GM19099 (cell line): ENCODE measurements around the gene SRR.

ENCODE experiments used
- POLR2A ChIP-seq: IDR thresholded peaks from 3 replicates; pipeline ENCODE4 v1.6.1; 2011; ENCODE audit warnings: low read depth; ENCODE audit not compliant: insufficient read length; ENCODE audit errors: extremely low read depth

The SRR gene, protein sequence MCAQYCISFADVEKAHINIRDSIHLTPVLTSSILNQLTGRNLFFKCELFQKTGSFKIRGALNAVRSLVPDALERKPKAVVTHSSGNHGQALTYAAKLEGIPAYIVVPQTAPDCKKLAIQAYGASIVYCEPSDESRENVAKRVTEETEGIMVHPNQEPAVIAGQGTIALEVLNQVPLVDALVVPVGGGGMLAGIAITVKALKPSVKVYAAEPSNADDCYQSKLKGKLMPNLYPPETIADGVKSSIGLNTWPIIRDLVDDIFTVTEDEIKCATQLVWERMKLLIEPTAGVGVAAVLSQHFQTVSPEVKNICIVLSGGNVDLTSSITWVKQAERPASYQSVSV

DNA sequence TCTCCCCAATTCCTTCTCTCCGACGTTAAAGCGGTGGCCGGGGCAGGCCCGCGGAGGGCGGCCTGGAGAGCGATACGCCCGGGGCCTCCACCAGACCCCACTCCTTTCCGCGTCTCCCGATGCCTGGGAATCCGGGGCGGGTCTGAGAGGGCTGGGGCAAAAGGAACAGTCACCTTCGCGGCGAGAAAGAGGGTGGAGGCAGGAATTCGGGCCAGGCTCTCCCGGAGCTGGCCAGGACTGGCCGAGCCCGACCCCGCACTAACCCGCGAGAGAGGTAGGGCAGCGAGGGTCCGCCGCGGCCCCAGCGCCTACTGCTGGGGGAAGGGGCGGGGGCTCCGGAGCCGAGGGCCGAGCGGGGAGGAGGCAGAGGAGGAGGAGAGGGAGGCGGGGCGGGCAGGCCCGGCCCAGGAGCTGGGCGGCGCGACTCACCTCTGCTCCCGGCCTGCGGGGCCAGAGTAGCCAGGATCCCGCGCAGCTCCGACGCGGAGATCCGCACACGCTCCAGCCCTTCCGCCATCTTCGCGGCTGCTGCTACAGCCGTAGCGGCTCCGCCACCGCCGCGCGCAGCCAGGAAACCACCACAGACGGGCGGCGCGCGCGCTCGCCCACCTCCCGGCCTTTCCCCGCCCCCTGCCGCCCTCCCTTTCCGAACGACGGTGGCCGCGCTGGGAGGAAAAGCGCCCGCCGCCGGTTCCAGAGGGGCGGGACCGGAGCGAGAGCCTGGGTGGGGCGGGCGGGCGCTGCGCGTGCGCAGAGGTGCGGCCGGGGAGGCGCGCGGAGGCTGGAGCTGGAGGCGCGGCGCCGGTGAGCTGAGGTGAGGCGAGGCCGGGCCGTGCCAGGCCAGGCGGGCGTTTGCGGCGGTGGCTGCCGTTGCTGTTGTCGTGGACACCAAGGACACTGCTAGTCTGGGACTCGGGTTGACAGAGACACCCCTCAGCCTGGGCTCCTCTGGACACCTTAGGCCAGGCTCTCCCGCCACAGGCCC is at the start of gene SRR, which contains the start of gene SMG6:
TSS of gene SRR (plus strand) at position 747 of the 985 bp plus-strand sequence. CDS start 11,611 bp downstream, outside the sequence.
TSS of gene SMG6 (minus strand) at position 582 of the 985 bp plus-strand sequence. CDS start at position 517, 65 bp downstream.
- peak; percentile 93 for TF ChIP-seq POLR2A

DNA sequence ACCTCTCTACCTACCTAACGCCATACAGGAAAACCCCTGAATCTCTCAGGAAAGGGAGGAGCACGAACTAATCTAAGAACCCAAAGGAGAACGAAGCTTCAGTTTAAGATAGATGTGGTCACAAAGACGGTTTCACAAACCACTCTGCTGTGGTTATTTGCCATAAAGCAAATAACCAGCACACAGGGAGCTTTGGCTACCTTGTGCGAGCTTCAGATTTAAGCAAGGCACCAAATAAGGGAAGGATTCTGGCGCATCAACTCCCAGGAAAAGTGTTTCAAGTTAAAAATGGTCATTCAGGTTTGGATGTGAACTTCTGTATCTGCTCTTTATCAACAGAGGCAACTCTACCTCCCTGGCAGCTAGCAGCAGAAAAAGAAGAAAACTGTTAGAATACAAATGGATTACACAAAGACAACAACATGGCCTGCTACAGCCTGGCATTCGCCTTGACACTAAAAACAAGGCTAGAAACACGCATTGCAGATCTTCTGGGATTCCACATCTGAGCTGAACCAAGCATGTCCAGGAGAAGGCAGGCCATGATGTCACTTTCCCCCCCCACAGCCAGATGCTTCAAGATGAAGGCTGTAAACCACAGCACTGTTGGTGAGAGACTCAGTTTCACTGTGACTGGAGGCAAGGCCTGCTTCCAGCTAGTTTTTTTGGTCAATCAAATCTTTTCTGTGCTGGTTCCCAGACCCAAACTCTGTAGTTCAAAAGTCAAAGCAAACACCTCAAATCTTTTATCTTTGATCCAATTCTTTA is 43.8 kb upstream of the SRR start:
- TF ChIP-seq POLR2A: peak; percentile 44

DNA sequence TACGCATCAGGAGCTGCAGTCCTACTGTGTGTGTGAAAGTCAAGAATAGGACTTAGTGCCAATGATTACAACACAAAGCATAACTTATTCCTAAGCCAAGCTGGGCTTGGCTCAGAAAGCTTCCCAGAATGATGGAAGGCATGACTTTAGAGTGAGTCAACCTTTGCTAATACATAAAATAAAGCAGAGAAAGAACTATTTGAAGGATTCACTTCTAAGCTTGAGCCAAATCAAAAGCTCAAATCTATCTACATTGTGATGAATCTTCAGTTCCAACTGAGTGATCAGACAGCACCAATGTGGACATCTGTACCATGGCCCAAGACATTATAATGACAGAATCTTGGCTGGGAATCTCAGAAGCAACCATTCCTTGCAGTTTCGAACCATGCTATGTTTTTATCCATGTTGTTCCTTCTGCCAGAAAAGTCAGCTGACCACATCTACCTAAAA is 41.6 kb upstream of the SRR start:
- no peak for TF ChIP-seq POLR2A

DNA sequence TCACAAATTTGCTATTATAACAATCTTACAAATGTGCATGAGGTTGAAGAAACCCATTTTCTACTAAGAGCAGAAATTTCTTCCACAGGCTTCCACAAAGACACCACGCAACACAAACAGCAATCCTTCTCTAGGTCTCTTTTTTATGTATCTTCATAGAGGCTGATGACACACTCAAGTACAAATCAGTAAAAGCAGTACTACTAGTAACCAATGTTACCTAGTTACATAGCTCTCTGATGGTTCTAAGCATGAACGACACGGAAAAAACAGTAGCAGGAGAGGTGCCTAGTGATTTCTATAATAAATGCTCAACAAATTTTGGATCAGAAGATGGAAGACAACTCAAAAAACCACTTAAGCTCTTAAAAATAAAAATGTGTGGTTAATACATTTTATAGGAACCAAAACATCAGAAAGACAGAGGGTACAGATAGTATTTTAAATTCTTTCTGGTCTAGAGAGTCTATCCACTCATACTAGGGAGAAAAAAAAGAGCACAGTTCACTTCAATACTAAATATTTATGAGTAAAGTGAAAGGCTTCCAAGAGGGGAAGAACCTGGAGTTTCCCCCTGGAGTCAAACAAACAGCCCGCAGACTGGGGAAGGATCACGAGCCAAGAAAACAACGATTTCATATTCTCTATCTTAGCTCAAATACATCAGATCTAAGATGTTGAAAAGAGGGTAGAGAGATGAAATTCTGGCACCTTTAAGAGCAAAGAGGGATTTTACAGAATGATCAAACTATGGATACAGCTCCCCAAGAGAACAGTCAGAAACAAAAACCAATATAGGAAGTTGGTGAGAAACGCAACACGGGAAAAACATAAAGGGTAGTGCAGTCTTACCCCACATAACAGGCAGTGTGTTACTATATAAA is 40.3 kb upstream of the SRR start:
- TF ChIP-seq POLR2A: no peak

DNA sequence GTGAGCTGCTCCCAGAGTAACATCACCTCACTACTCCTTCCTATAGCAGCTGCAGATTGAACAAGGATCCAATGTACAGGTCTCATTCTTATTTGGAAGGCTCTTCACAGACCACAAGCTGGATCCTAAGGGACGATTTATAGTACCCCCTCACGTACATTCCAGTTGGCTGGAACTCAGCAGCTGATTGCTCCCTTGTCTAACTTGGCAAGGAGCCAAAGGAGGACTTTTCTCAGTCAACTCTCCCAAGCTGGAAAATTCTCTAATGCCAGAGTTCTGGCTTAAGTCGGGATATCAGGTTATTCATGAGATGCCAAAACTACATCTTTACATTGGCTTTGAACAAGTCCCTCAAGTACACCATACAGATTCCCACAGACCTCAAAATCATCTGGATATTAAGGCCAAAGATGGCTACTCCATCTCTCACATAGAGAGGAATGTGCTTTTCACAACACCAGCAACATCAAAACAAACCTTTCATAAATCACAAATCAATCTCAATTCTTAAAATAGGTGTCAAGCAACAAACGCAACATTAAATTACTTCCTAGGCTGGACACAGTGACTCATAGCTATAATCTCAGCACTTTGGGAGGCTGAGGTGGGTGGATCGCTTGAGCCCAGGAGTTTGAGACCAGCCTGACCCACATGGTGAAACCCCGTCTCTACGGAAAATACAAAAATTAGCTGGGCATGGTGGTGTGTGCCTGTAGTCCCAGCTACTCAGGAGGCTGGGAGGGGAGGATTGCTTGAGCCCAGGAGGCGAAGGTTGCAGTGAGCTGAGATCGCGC is 39.5 kb upstream of the SRR start:
- TF ChIP-seq POLR2A: no peak

DNA sequence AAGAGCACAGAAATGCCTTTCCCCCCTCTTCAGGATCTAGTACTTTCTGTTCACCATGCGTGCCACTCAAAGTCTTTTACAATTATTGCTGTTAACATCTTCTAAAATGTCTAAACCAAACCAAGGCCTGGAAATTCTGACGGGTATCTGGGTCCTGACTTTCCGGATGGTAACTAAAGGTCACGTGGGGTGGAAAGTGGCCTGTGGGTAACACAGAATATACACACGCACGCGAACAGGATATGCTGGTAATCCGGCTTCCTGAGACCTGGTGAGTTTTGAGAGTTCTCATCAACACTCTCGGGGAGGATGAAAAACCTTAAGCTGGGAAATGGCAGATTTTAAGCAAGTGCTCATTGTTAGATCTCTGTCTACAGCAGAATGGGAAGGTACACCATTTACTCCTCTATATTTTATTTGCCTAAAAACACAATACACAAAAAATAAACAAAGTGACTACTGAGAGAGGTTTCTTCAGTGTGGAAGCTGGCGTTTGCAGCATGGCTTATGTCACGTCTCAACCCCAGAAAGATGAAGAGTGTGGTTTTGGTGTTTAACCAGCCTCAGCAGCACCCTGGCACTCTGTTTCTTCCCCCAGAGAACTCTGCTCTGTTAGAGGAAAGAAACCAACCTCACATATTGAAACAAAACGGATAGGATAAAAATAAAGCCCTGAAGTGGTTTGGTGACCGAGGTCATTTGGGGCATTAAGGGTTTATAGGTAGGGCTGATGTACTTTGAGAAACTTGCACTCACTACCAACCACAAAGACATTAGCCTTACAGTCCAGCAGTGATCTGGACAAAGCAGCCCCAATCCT is 37.5 kb upstream of the SRR start:
- TF ChIP-seq POLR2A: peak; percentile 44

DNA sequence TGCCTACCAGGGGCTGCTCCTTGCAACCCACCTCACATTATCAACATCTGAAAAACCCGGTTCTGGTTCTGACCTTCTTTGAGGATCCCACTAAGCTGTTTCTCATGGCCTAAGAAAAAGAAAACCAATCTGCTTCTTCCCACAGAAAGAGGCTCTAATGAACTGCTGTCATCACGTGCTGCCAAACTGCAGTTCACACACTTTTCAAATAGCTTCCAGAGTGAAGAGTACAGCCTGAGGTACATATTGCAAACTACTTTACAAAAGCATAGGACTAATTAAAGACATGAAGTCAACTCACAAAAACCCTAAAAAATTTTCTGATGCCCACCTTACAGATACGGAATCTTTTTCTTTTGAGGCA is 36.9 kb upstream of the SRR start:
- no peak for TF ChIP-seq POLR2A

DNA sequence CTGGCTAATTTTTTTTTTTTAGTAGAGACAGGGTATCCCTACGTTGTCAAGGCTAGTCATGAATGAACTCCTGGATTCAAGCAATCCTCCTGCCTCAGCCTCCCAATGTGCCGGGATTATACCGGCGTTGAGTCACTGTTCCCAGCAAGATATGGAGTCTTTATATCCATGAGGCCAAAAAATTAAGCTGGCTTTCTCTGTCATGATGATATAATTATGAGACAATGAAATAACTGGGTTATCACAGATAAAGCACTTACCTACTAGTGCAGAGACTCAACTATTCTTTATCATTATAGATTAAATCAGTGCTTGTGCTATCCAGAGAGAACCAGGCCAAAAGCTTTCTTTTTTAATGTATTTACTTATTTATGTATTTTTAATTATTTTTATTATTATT is 36.4 kb upstream of the SRR start:
- no peak for TF ChIP-seq POLR2A

DNA sequence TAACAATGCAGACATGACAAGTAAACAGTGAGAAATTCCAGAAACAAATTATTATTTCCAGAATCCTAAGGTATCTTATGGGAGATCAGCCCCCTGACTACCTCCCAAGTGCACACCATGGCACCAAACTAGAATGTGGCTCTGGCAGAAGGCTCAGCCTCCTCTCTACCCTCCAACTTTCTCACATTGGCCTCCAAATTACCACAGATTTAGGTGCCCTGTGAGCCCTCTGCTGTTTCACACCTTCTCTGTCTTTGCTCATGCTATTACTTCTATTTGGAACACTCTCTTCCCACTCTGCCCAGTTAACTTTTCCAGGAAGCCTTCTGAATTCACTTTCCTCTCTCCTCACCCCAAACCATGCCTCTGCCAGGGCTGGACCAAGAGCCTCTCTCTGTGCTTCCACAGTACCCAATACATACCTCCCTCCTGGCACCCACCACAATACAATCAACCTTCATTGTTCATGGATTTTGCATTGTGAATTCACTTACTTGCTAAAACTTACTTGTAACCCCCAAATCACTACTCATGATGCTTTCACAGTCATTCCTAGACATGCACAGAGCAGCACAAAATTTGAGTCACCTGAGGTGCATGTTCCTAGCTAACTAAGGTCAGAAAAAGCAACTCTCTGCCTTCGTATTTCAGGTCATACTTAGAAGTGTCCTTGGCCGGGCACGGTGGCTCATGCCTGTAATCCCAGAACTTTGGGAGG is 31.6 kb upstream of the SRR start:
- no peak for TF ChIP-seq POLR2A

DNA sequence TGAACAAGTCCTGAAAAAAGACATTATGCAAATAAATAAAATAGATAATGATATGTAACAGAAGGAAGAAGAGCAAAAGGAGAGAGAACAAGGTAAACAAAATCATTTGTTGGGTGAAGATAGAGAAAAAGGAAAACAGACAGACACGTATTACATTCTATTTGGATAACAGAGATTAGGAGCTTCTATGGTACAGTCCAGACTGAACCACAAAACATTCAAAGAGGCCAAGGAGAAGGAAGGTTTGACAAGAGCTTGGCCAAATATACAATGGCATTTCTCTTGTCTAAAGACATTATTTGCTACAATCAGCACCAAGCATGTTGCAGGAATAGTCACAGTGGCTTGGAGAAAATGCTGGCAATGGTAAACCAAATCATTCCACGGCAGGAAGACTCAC is 29.3 kb upstream of the SRR start:
- TF ChIP-seq POLR2A: no peak

DNA sequence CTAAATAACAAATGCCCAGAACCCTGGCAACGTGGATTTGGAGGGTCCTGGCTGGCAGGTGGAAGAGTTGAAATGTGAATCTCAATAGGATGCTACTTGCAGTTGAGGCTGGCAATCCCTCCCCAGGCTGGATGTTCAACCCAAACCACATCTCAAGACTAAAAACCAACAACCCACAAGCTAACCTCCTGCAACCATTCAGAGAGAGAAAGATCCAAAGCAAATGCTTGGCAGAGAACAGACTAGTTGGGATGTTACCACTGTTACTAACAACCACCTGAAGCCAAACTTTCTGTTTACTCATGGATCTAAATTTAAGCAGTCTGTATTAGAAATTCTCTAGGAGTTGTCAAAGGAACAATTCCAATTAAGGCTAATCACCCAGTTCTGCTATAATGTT is 28.0 kb upstream of the SRR start:
- TF ChIP-seq POLR2A: no peak
